HepG2 (cell line): Measurements from ENCODE around the gene LIMCH1. TPM values are rescaled to one million over a fixed set of nuclear protein-coding genes. Genes with fewer than 3 reads are reported as not detected.

ENCODE experiments used
- ATAC-seq: fragments of 200-7000 bp; cut with Tn5 transposase; 3 replicates; pipeline ENCODE4 v1.9.1; 2020; ENCODE audit warnings: mild to moderate bottlenecking, moderate library complexity
- BruUV-seq: library from RNA; stranded (reverse); fragments of 400-500 nt; replicated peaks from 2 replicates; lab custom pipeline; 2021; lab: Mats Ljungman, UMichigan
- CTCF ChIA-PET: fragments of 300-600 bp; formaldehyde crosslinking; extraction: SDS; loops from one replicate; lab custom pipeline; 2021; ENCODE audit warnings: low total read pairs, inconsistent platforms, low intra/inter-chr PET ratio; lab: Yijun Ruan, JAX
- POLR2A ChIA-PET: fragments of 350-600 bp; sonication (Branson Sonifier 250); formaldehyde crosslinking; loops from one replicate; lab custom pipeline; 2020; ENCODE audit warnings: antibody characterized with exemption, inconsistent platforms; lab: Yijun Ruan, JAX
- DNase-seq: peaks from one replicate; pipeline ENCODE4 v3.0.0-alpha.2; 2015; ENCODE audit warnings: low spot score
- FAIRE-seq: peaks from 3 replicates; lab custom pipeline; 2011; peaks lifted over from hg19 to GRCh38; lab: Jason Lieb, UNC
- H2AFZ ChIP-seq: one replicate; pipeline ENCODE4 v1.6.1; 2011; ENCODE audit warnings: low read length, inconsistent platforms
- H3K27ac ChIP-seq: fragments of 300-600 bp; 3 replicates; pipeline ENCODE4 v1.8.0; 2011; ENCODE audit warnings: mixed run types, mild to moderate bottlenecking, mixed read lengths, low read length, inconsistent platforms; ENCODE audit not compliant: insufficient read depth; ENCODE audit errors: extremely low read length
- H3K27me3 ChIP-seq, 2 experiments: fragments of 200-600 bp in 1 of 2; 2 replicates in 1 of 2; 3 replicates in 1 of 2; pipeline versions ENCODE4 v1.6.0 to v1.8.0; 2011; ENCODE audit warnings: low read length in 2 of 2, mild to moderate bottlenecking in 2 of 2, moderate library complexity in 2 of 2, inconsistent platforms in 1 of 2; ENCODE audit not compliant: insufficient read depth in 2 of 2, control insufficient read depth in 1 of 2
- H3K36me3 ChIP-seq, 2 experiments: fragments of 200-600 bp in 1 of 2; replicated peaks in 1 of 2; 2 replicates in 1 of 2; 3 replicates in 1 of 2; pipeline versions ENCODE4 v1.5.1 to v1.8.0; 2011; ENCODE audit warnings: low read length in 2 of 2, inconsistent platforms in 1 of 2; ENCODE audit not compliant: insufficient read depth in 2 of 2, control insufficient read depth in 1 of 2
- H3K4me1 ChIP-seq: 2 replicates; pipeline ENCODE4 v1.5.1; 2012; ENCODE audit warnings: low read length, inconsistent platforms; ENCODE audit not compliant: insufficient read depth
- H3K4me2 ChIP-seq: 2 replicates; pipeline ENCODE4 v1.6.0; 2011; ENCODE audit warnings: low read depth, low read length, inconsistent platforms
- H3K4me3 ChIP-seq, 3 experiments: fragments of 200-600 bp in 1 of 3; sonication (generic), shearing (Covaris generic) in 1 of 3; replicated peaks in 1 of 3; 2 replicates each; pipeline ENCODE4 v1.5.1; 2011 to 2016; ENCODE audit warnings: low read length in 3 of 3, inconsistent platforms in 2 of 3, low read depth in 2 of 3, mild to moderate bottlenecking in 2 of 3, control low read depth in 1 of 3, mixed read lengths in 1 of 3; ENCODE audit not compliant: insufficient read depth in 1 of 3
- H3K79me2 ChIP-seq: one replicate; pipeline ENCODE4 v1.6.1; 2011; ENCODE audit warnings: low read length, inconsistent platforms; ENCODE audit not compliant: insufficient read depth
- H3K9ac ChIP-seq: 2 replicates; pipeline ENCODE4 v1.6.0; 2011; ENCODE audit warnings: mild to moderate bottlenecking, low read depth, low read length, inconsistent platforms; ENCODE audit not compliant: insufficient read depth
- H3K9me3 ChIP-seq: 2 replicates; pipeline ENCODE4 v1.5.1; 2012; ENCODE audit warnings: mild to moderate bottlenecking, low read length
- H4K20me1 ChIP-seq: 2 replicates; pipeline ENCODE4 v1.6.0; 2011; ENCODE audit warnings: inconsistent platforms, mild to moderate bottlenecking, low read length, moderate library complexity; ENCODE audit not compliant: insufficient read depth
- AFF4 ChIP-seq: sonication (generic); formaldehyde crosslinking; IDR thresholded peaks from 2 replicates; pipeline ENCODE4 v1.4.0; 2020; ENCODE audit warnings: missing genetic modification reagents
- CENPBD1 ChIP-seq: sonication (generic); formaldehyde crosslinking; IDR thresholded peaks from 2 replicates; pipeline ENCODE4 v1.8.0; 2022; ENCODE audit warnings: missing genetic modification reagents, low read depth, mild to moderate bottlenecking, borderline replicate concordance
- GLI4 ChIP-seq: sonication (generic); formaldehyde crosslinking; IDR thresholded peaks from 2 replicates; pipeline ENCODE4 v1.5.1; 2020; ENCODE audit warnings: missing genetic modification reagents, mild to moderate bottlenecking, moderate library complexity, borderline replicate concordance
- HNF1A ChIP-seq, 2 experiments: sonication (generic) in 1 of 2; formaldehyde crosslinking in 1 of 2; IDR thresholded peaks; 2 replicates each; pipeline versions ENCODE4 v1.4.0 to v1.6.1; 2016 to 2020; ENCODE audit warnings: borderline replicate concordance in 1 of 2, low read depth in 1 of 2, mild to moderate bottlenecking in 1 of 2, missing genetic modification reagents in 1 of 2
- PREB ChIP-seq: sonication (generic); formaldehyde crosslinking; IDR thresholded peaks from 2 replicates; pipeline ENCODE4 v1.4.0; 2020; ENCODE audit warnings: missing genetic modification reagents
- RFX1 ChIP-seq: fragments of 450-650 bp; IDR thresholded peaks from 2 replicates; pipeline ENCODE4 v1.6.1; 2017
- TRIM22 ChIP-seq: fragments of 450-650 bp; IDR thresholded peaks from 2 replicates; pipeline ENCODE4 v1.6.1; 2017
- ZNF605 ChIP-seq: sonication (generic); formaldehyde crosslinking; IDR thresholded peaks from 2 replicates; pipeline ENCODE4 v1.8.0; 2022; ENCODE audit warnings: mild to moderate bottlenecking, missing genetic modification reagents
- ZNF616 ChIP-seq: sonication (generic); formaldehyde crosslinking; IDR thresholded peaks from 2 replicates; pipeline ENCODE4 v1.5.0; 2020; ENCODE audit warnings: low read depth, mild to moderate bottlenecking, missing genetic modification reagents
- ZNF710 ChIP-seq: sonication (generic); formaldehyde crosslinking; IDR thresholded peaks from 2 replicates; pipeline ENCODE4 v1.5.0; 2020; ENCODE audit warnings: mild to moderate bottlenecking, missing genetic modification reagents, borderline replicate concordance
- WGBS: methylation state at CpG from one replicate; pipeline ENCODE4 v1.1.6; 2017; ENCODE audit warnings: low lambda C conversion rate; 5-methylcytosine and 5-hydroxymethylcytosine counted together
- in situ Hi-C: cut with HindIII; loops from 2 replicates; pipeline ENCODE4 v1.10.0; 2017; ENCODE audit warnings: low pct_unique_long_range_greater_than_20kb; ENCODE audit not compliant: extremely low pct_ligation_motif_present
- intact Hi-C: fragments of 100-400 bp; cut with micrococcal nuclease; formaldehyde crosslinking; loops from one replicate; pipeline ENCODE4 v1.10.0; 2022; ENCODE audit not compliant: unreplicated experiment
- polyA plus RNA-seq, 8 experiments: library from polyadenylated mRNA; depleted of rRNA in 3 of 8; stranded (reverse) in 7 of 8; unstranded in 1 of 8; fragments of >200 nt; fragmentation: Illumina TruSeq in 4 of 8; extraction: Trizol in 4 of 8; gene quantifications; 2 replicates each; pipeline versions ENCODE4 v1.2.1 to v1.2.3, GENCODE V29; 2011 to 2016; ENCODE audit warnings: low read depth in 4 of 8, missing spikeins in 1 of 8, mixed read lengths in 1 of 8; ENCODE audit not compliant: insufficient read depth in 1 of 8
- total RNA-seq, 5 experiments: library from RNA; depleted of rRNA; stranded (reverse); fragments of >200 nt; fragmentation: Illumina TruSeq; extraction: Trizol; gene quantifications; 2 replicates each; pipeline ENCODE4 v1.2.3, GENCODE V29; 2016; ENCODE audit warnings: low read depth in 1 of 5

LIMCH1 gene
- total and polyA plus RNA-seq, 2 of the 13 experiments (the other 11 are each of a cell fraction or from before 2014, with no cell fraction given) = 0.04 TPM; not detected in 1

- DNase-seq (no peak), ATAC-seq (no peak), FAIRE-seq (no peak)
- CTCF ChIA-PET = no interaction called here
- Histone ChIP-seq H2AFZ (no peak overlapping the region), H3K27me3 (peaks cover 0 to 16% of the 10 kb centered on the region in 2 experiments; a peak in 3 of 5 replicates), H3K36me3 (no peaks in the 10 kb centered on the region), H3K27ac (no peak overlapping the region), H4K20me1 (no peaks in the 10 kb centered on the region), H3K4me3 (no peak overlapping the region), H3K9me3 (no peaks in the 10 kb centered on the region), H3K4me2 (no peak overlapping the region), H3K79me2 (no peaks in the 10 kb centered on the region), H3K9ac (no peak overlapping the region), H3K4me1 (no peaks in the 10 kb centered on the region)
- in situ Hi-C loops (no loop called here), intact Hi-C loops (no loop called here)
- 0% methylated on average over 3 of the region's 3 CpGs for WGBS
- POLR2A ChIA-PET = no interaction called here
- no TSS peak for BruUV-seq
- TF ChIP-seq ZNF616 (CRISPR knock-in tag) (no peak), CENPBD1 (no peak), PREB (CRISPR knock-in tag) (no peak), GLI4 (CRISPR knock-in tag) (no peak), ZNF605 (CRISPR knock-in tag) (no peak), TRIM22 (no peak), HNF1A (IDR thresholded peaks at IDR 0.05; ENCODE audit: low read depth) (no peak), HNF1A (CRISPR knock-in tag; IDR thresholded peaks at IDR 0.05; ENCODE audit: borderline replicate concordance) (no peak), RFX1 (no peak), ZNF710 (no peak), AFF4 (no peak)
- TF ChIP-seq, all 625 proteins: peak for 0
Measured at GRCh38 chr4:41656106-41656505, 118.1 kb downstream of the LIMCH1 start.
